GM21528 (cell line): ENCODE data around the gene SCN1B.
"Not testable (repeated sequence)": the region's sequence is repeated elsewhere in the genome, so short reads cannot be mapped to it uniquely, and the experiment has no call there.

ENCODE experiments used
- ATAC-seq: cut with Tn5 transposase; IDR thresholded peaks from one replicate; pipeline ENCODE4 v1.9.1; 2021; ENCODE audit warnings: mild to moderate bottlenecking, moderate library complexity; ENCODE audit not compliant: unreplicated experiment, low FRiP score

Gene SCN1B

DNA sequence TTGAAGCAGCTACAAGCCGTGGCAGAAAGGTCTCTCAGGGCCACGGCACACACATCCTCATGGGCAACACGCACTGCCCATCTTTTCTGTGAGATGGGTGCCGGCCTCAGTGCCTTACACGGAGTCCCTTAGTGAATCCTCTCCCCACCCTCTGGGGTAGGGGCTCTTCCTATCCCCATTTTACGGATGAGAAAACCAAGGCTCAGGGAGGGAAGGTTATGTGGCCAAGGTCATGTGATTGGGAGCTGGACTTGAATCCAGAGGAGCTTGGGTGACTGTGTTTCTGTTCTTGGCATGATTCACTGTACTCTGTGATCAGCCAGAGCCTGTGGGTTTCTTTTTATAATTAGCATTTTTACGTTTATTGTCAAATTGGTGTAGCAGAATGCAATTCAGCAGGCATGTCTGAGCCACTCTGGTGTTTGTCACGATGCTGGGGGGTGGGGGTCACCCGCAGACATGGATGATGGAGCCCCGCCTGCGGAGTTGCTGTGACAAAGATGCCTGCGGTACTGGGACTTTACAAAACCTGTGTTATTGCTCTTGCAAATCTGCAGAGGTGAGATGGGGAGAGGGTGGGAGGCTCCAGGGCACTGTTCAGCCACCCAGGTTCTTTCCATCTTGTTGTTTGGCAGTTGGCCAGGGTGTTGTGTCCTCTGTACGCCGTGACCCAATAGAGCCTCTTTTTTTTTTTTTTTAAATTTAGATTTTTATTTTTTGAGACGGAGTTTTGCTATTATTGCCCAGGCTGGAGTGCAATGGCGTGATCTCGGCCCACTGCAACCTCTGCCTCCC, 4.5 kb downstream of the SCN1B start:
- ATAC-seq: no peak

GRCh38 chr19:35037716-35038622, 7.7 kb downstream of the SCN1B start:
- no peak for ATAC-seq

DNA sequence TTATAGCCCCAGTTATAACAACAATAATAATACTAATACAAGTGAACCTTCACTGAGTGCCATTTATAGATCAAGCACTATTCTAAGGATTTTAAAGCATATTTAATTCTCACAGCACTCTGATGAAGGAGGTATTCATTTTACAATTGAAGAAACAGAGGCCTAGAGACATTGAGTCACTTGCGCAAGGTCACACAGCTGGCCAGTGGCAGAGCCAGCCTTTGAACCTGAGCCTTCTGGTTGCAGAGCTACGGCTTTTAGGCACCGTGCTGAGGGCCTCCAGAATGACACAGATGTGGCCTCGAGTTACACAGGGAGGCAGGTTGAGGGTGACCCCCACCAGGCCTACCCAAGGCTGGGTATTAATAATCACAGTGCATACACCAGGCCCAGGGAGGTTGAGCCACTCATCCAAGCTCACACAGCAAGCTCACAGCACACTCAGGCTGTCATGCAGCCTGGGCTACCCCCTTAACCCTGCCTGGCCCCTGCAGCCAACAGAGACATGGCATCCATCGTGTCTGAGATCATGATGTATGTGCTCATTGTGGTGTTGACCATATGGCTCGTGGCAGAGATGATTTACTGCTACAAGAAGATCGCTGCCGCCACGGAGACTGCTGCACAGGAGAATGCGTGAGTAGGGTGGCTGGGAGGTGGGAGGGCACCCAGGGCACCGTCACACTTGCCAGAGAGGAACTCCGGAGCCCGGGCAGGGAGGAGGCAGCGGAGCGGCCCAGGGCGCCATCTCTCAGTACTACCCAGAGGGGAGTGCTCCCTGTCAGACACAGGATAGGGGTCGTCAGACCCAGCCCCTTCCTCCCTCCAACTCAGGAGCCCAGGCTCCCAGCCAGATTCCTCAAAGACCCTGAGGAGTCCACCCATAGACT, 8.6 kb downstream of the SCN1B start:
- no peak for ATAC-seq

DNA sequence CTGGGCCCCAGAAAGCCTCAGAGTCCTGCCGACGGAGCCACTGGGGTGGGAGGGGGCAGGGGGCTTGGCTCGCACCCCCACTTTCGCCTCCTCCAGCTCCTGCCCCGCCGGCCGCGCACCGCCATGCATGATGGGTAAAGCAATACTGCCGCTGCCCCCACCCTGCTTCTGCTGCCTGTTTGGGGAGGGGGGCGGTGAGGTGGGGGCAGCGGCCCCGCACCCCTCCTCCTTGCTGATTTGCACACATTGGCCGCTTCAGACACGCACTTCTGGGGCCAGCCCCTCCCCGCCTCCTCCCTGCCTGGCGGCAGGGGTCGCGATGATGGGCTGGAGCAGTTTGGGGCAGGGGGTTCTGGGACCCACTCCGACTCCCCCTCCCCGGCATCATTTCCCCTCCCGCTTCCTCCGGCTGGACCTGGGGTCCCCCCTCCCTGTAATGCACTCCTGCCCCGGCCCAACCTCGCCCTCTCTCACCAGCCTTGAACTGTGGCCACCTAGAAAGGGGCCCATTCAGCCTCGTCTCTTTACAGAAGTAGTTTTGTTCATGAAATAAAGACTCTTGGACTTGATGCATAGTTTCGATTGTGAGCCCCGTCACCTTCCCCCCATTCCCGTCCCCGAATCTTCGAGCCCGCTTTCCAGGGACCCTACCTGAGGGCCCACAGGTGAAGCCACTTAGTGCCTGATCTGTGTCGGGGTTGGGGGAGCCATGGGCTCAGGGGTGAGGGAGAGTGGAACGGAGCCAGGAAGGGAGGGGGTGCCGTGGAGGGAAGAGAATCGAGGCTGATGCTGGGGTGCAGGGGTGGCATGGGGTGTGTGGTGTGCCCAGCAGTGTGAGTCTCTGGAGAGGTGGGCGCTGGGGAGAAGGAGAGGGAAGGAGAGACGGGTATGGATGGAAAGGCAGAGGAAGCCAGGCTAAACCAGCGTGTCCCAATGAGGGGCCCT, 9.9 kb downstream of the SCN1B start:
- ATAC-seq: no peak

- ATAC-seq: no peak
Measured at GRCh38 chr19:35040826-35041547, 10.7 kb downstream of the SCN1B start.

- no peak for ATAC-seq
Measured at GRCh38 chr19:35041548-35042055, 11.3 kb downstream of the SCN1B start, which contains the start of gene HPN. Gene HPN (plus strand): TSS chr19:35041721. CDS start chr19:35042507, 786 bp downstream.

- no peak for ATAC-seq
Measured at GRCh38 chr19:35042056-35042730, 11.9 kb downstream of the SCN1B start.

DNA sequence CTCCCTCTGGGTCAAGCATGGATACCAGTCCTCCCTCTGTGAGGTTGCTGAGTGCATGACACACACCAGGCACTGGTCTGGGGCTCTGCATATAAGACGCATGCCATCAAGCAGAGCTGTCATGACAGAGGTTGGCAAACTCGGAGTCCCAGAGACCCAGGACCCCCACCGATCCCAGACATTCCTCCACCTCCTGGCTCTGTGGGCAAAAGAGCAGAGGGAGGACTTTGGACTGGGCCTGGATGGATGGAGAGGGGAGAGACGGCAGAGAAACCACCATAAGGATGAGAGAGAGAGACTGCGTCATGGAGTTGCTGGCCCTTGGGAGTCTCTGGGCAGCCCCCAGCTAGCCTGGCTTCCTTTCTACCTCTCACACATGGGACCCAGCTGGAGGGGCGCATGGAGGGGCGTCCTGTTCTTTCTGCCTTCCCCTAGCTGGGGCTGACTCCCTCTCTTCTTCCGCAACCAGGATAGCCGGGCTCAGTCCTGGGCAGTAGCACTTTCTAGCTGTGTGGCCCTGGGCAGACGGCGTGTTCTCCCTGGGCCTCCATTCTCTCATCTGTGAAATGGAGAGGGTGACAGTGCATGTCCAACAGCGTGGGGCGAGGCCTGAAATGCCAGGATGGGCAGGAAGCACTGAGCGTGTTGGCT, 12.8 kb downstream of the SCN1B start:
- ATAC-seq: no peak

- ATAC-seq: no peak
Measured at GRCh38 chr19:35043906-35044305, 13.6 kb downstream of the SCN1B start.

DNA sequence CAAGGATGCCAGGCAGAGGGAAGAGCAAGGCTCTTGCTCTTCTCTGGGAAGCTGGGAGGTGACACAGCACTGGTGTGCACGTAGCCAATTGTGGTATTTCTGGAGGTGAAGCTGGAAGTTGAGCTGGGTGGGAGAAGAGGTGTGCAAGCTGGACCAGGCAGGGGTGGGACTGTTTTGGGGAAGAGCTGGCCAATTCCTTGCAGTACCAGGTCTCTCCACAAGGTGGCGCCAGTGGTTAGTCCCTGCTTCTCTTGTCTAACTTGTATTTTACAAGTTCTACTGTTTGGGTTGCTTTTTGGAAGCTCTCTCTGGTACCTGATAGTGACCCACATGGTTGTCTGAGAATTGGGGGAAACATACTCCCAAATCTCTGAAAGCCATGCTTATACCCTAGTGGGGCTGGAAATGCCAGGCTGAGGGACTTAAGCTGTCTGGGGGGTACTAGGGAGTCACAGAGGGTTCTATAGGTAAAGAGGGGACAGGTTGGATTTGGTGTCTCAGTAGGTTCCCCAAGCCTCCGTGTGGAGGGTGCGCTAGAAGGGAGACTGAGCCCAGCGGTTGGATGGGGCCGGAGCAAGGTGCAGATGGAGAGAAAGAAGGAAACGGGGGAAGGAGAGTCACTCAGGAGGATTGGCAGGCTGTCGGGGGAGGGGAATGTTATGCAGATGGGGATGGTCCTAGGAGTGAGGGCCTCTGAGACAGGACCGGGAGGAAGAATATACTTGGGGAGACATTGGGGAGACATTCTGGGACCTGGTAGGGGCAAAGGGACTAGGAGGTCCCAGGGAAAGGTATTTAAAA, 14.2 kb downstream of the SCN1B start:
- ATAC-seq: no peak

DNA sequence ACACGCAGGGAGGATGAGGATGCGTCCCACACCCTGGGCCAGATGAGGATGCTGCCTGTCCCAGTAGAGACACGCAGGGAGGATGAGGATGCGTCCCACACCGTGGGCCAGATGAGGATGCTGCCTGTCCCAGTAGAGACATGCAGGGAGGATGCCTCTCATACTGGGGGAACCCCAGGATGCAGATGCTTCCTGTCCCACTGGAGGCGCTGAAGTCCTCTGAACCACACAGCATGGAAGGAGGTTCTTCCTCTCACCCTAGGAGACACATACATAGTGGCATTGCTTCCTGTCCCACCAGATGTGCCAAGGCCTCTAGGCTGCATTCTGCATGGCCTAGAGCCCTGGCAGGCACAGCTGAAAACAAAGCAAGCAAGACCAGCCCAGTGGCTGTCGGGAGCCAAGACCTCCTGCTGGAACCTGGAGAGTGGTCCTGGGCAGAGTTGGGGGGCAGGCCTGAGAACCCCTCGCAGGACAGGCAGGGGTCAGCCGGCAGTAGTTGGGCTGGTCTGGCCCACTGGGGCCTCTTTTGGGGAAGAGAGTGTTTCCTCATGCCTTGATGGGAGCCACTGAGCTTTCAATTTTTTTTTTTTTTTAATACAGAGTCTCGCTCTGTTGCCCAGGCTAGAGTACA, 15.5 kb downstream of the SCN1B start:
- no peak for ATAC-seq

DNA sequence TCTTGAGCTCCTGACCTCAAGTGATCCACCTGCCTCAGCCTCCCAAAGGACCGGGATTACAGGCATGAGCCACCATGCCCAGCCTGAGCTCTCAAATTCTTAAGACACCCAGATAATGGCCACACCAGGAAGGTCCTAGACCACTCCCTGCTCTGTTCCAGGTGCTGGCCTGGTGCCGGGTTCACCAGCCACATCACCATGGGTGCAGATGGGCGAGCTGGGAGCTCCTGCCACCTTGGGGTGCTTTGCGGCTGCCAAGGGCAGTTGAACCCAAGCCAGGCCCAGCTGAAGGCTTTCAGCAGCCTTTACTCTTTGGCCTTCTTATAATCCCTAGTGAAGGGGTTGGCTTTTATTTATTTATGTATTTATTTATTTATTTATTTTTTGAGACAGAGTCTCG, 16.2 kb downstream of the SCN1B start:
- no peak for ATAC-seq

DNA sequence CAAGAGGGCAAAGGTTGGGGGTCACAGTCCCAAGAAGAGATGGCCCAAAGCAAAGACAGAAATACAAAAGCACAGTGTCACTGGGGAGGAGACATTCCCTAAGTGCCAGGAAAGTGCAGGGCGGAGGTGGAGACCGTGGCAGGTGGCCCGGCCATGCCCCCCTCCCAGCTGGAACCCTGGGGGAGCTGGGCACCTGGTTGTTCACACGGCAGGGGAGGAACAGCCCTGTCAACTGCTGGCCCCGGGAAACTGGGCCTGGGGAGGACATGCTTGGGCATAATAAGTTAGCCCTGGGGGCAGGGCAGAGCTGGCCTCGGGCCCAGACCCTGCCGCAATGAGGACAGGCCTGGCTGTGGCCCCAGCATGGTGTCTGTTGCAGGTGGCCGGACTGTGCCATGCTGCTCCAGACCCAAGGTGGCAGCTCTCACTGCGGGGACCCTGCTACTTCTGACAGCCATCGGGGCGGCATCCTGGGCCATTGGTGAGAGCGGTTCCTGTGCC, 18.7 kb downstream of the SCN1B start:
- no peak for ATAC-seq

- ATAC-seq: no peak
Measured at GRCh38 chr19:35049456-35049855, 19.2 kb downstream of the SCN1B start.

- ATAC-seq: not testable (repeated sequence)
Measured at GRCh38 chr19:35050662-35051061, 20.4 kb downstream of the SCN1B start.

- ATAC-seq: not testable (repeated sequence)
Measured at GRCh38 chr19:35051268-35051667, 21.0 kb downstream of the SCN1B start.
